OCI-LY7 (cell line): ENCODE data around the gene BMPER. TPM values are rescaled to one million over a fixed set of nuclear protein-coding genes. Genes with fewer than 3 reads are reported as not detected.

ENCODE experiments used
- BruUV-seq: library from RNA; stranded (reverse); fragments of 400-500 nt; replicated peaks from 2 replicates; lab custom pipeline; 2021; lab: Mats Ljungman, UMichigan
- CTCF ChIA-PET: fragments of 300-600 bp; sonication (Branson Sonifier 250); formaldehyde crosslinking; loops from one replicate; lab custom pipeline; 2022; ENCODE audit warnings: antibody characterized with exemption; ENCODE audit not compliant: unreplicated experiment; lab: Charles Lee
- POLR2A ChIA-PET: fragments of 300-600 bp; sonication (Branson Sonifier 250); formaldehyde crosslinking; loops from one replicate; lab custom pipeline; 2022; ENCODE audit warnings: antibody characterized with exemption; lab: Charles Lee
- DNase-seq: peaks from one replicate; pipeline ENCODE4 v3.0.0-alpha.2; 2015; ENCODE audit warnings: low spot score
- H2AFZ ChIP-seq: fragments of 200-600 bp; sonication (generic), shearing (Covaris generic); 2 replicates; pipeline ENCODE4 v1.6.1; 2014; ENCODE audit warnings: mild to moderate bottlenecking, antibody characterized with exemption, low read length, moderate library complexity
- H3K27ac ChIP-seq: fragments of 200-600 bp; sonication (generic); 2 replicates; pipeline ENCODE4 v1.5.1; 2014; ENCODE audit warnings: mixed run types, low read depth, mild to moderate bottlenecking, moderate library complexity, low read length, inconsistent platforms; ENCODE audit not compliant: poor library complexity, severe bottlenecking
- H3K36me3 ChIP-seq: fragments of 200-600 bp; sonication (generic); 2 replicates; pipeline ENCODE4 v1.6.1; 2014; ENCODE audit warnings: mild to moderate bottlenecking, antibody characterized with exemption, low read length, moderate library complexity, mixed read lengths; ENCODE audit not compliant: insufficient read depth
- H3K4me1 ChIP-seq: fragments of 200-600 bp; sonication (generic); 2 replicates; pipeline ENCODE4 v1.5.1; 2014; ENCODE audit warnings: mild to moderate bottlenecking, low read length; ENCODE audit not compliant: insufficient read depth, poor library complexity, severe bottlenecking
- H3K4me2 ChIP-seq: fragments of 200-600 bp; sonication (generic); 2 replicates; pipeline ENCODE4 v1.6.1; 2014; ENCODE audit warnings: mild to moderate bottlenecking, low read length
- H3K4me3 ChIP-seq: fragments of 200-600 bp; sonication (generic); 2 replicates; pipeline ENCODE4 v1.5.1; 2014; ENCODE audit warnings: mild to moderate bottlenecking, low read depth, low read length; ENCODE audit not compliant: poor library complexity, severe bottlenecking
- H3K79me2 ChIP-seq: fragments of 200-600 bp; sonication (generic); 2 replicates; pipeline ENCODE4 v1.6.1; 2016; ENCODE audit warnings: low read depth, mild to moderate bottlenecking, low read length, moderate library complexity, mixed read lengths; ENCODE audit not compliant: insufficient read depth
- H3K9me2 ChIP-seq: fragments of 200-600 bp; sonication (generic); 2 replicates; pipeline ENCODE4 v1.6.1; 2016; ENCODE audit warnings: mild to moderate bottlenecking, low read length, mixed read lengths; ENCODE audit not compliant: insufficient read depth
- H3K9me3 ChIP-seq: fragments of 200-600 bp; sonication (generic); 2 replicates; pipeline ENCODE4 v1.6.1; 2014; ENCODE audit warnings: mild to moderate bottlenecking, mixed run types, low read length, mixed read lengths
- H4K20me1 ChIP-seq: fragments of 200-600 bp; sonication (generic); 2 replicates; pipeline ENCODE4 v1.6.1; 2014; ENCODE audit warnings: mild to moderate bottlenecking, antibody characterized with exemption, low read length, moderate library complexity, mixed read lengths; ENCODE audit not compliant: insufficient read depth
- CTCF ChIP-seq: fragments of 200-600 bp; sonication (generic); conservative IDR thresholded peaks from 2 replicates; pipeline ENCODE4 v1.5.1; 2014; ENCODE audit warnings: mild to moderate bottlenecking, antibody characterized with exemption, low read length, moderate library complexity, mixed read lengths
- EZH2phosphoT487 ChIP-seq: fragments of 200-600 bp; sonication (generic); IDR thresholded peaks from 2 replicates; pipeline ENCODE4 v1.6.1; 2018; ENCODE audit warnings: low read depth, borderline replicate concordance, mild to moderate bottlenecking, mixed run types, antibody characterized with exemption, low read length, moderate library complexity, mixed read lengths
- intact Hi-C: fragments of 100-400 bp; cut with micrococcal nuclease; formaldehyde crosslinking; loops from one replicate; pipeline ENCODE4 v1.10.0; 2022; ENCODE audit not compliant: unreplicated experiment
- total RNA-seq, 2 experiments: library from RNA; depleted of rRNA in 1 of 2; stranded (reverse); fragments of >200 nt in 1 of 2; shearing (Covaris generic) in 1 of 2; gene quantifications; 2 replicates each; pipeline ENCODE4 v1.2.3, GENCODE V29; 2014 to 2022

The BMPER gene
- total RNA-seq, 2 experiments from 2014 or later, result not detected

- POLR2A ChIA-PET, result no interaction called here
- H2AFZ ChIP-seq, result no peak overlapping the region
- no TSS peak for BruUV-seq
Observed at GRCh38 chr7:34057136-34057535, 151.8 kb downstream of the BMPER start.

GRCh38 chr7:34057956-34058355, 152.6 kb downstream of the BMPER start:
- Histone ChIP-seq H4K20me1 (no peaks in the 10 kb centered on the region), H3K4me1 (no peaks in the 10 kb centered on the region), H3K79me2 (no peaks in the 10 kb centered on the region), H3K4me2 (no peak overlapping the region), H3K36me3 (no peaks in the 10 kb centered on the region), H2AFZ (no peak overlapping the region), H3K9me2 (no peaks in the 10 kb centered on the region), H3K9me3 (no peaks in the 10 kb centered on the region), H3K4me3 (no peak overlapping the region), H3K27ac (no peak overlapping the region)
- CTCF ChIA-PET, result no interaction called here
- DNase-seq, result no peak
- no peak for TF ChIP-seq CTCF
- no peak for TF ChIP-seq EZH2phosphoT487
- intact Hi-C loops, result no loop called here
- POLR2A ChIA-PET, result no interaction called here
- BruUV-seq, result no TSS peak

More at GRCh38 chr7:34057136-34057535, 151.8 kb downstream of the BMPER start:
- TF ChIP-seq EZH2phosphoT487 (no peak), CTCF (no peak)
- Histone ChIP-seq H3K9me3 (no peaks in the 10 kb centered on the region), H3K4me2 (no peak overlapping the region), H3K36me3 (no peaks in the 10 kb centered on the region), H3K79me2 (no peaks in the 10 kb centered on the region), H3K9me2 (no peaks in the 10 kb centered on the region), H3K27ac (no peak overlapping the region), H3K4me3 (no peak overlapping the region), H4K20me1 (no peaks in the 10 kb centered on the region), H3K4me1 (no peaks in the 10 kb centered on the region)
- CTCF ChIA-PET, result no interaction called here
- no peak for DNase-seq
- intact Hi-C loops, result no loop called here

- POLR2A ChIA-PET, result interaction anchor here (0.6 kb wide), 1 partner anchor 574 kb away, joined by 3 read pairs; no protein-coding TSS in a partner anchor
- no peaks in the 10 kb centered on the region for H3K4me1 ChIP-seq
- no peak overlapping the region for H3K4me2 ChIP-seq
- H3K4me3 ChIP-seq, result no peak overlapping the region
- no peaks in the 10 kb centered on the region for H3K36me3 ChIP-seq
- H3K79me2 ChIP-seq, result no peaks in the 10 kb centered on the region
- no peak for DNase-seq
- no TSS peak for BruUV-seq
- H3K9me2 ChIP-seq, result no peaks in the 10 kb centered on the region
- CTCF ChIA-PET, result no interaction called here
- TF ChIP-seq CTCF, result no peak
- no peak for TF ChIP-seq EZH2phosphoT487
- H4K20me1 ChIP-seq, result no peaks in the 10 kb centered on the region
- no peak overlapping the region for H2AFZ ChIP-seq
- no peak overlapping the region for H3K27ac ChIP-seq
- no peaks in the 10 kb centered on the region for H3K9me3 ChIP-seq
- intact Hi-C loops, result no loop called here
Observed at GRCh38 chr7:34058801-34059135, 153.4 kb downstream of the BMPER start.
